HG02852 (cell line): ENCODE data around the gene RAB9B.

Experiments used
- ATAC-seq: cut with Tn5 transposase; IDR thresholded peaks from one replicate; pipeline ENCODE4 v1.9.1; 2021; ENCODE audit warnings: mild to moderate bottlenecking, moderate library complexity; ENCODE audit not compliant: unreplicated experiment

RAB9B gene

DNA sequence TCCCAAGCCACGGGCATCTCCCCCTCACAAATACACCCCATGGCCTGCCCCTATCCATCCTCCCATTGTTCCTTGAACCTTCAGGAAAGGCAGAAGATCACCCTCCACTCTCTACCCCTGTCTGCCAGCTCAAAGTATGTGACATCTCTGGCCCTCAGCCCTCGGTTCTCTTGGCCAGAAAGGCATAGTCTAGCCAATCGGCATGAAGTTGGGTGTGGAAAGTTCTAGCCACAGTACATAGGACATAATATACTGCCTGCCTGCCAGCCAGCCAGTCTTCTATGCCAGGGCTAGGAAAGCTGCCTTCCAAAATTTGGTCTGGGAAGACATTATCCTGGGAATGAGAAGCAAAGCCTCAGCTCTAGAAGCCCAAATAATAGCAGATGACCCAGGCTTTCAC is 58.6 kb downstream of the RAB9B start:
- no peak for ATAC-seq
